Mucosa of rectum (tissue), 2 donors: Measurements from ENCODE around the gene HJV.
A peak's percentile ranks its signal among the peaks of the same experiment; 100 is the strongest.
"Not testable (repeated sequence)": the region's sequence is repeated elsewhere in the genome, so short reads cannot be mapped to it uniquely, and the experiment has no call there.

ENCODE experiments used
- H3K27ac ChIP-seq, 2 donors: one replicate each; pipeline ENCODE4 v1.7.0; 2013; ENCODE audit warnings: inconsistent platforms in 2 of 2, low read depth in 2 of 2, low read length in 2 of 2
- H3K27me3 ChIP-seq, 2 donors: one replicate each; pipeline ENCODE4 v1.7.0; 2013; ENCODE audit warnings: low read length in 2 of 2; ENCODE audit not compliant: control insufficient read depth in 2 of 2, insufficient read depth in 2 of 2
- H3K36me3 ChIP-seq, 2 donors: one replicate each; pipeline ENCODE4 v1.7.0; 2013; ENCODE audit warnings: low read length in 2 of 2; ENCODE audit not compliant: control insufficient read depth in 2 of 2, insufficient read depth in 2 of 2
- H3K4me1 ChIP-seq, 2 donors: one replicate each; pipeline ENCODE4 v1.7.0; 2013; ENCODE audit warnings: low read length in 2 of 2, mild to moderate bottlenecking in 1 of 2; ENCODE audit not compliant: control insufficient read depth in 2 of 2, insufficient read depth in 2 of 2
- H3K4me3 ChIP-seq, 2 donors: one replicate each; pipeline ENCODE4 v1.7.0; 2013; ENCODE audit warnings: low read length in 2 of 2
- H3K9ac ChIP-seq, 2 donors: one replicate each; pipeline ENCODE4 v1.7.0; 2013; ENCODE audit warnings: low read length in 2 of 2, low read depth in 1 of 2, mild to moderate bottlenecking in 1 of 2
- H3K9me3 ChIP-seq, 2 donors: one replicate each; pipeline ENCODE4 v1.7.0; 2013; ENCODE audit warnings: low read length in 2 of 2; ENCODE audit not compliant: control insufficient read depth in 2 of 2
- donor health status: healthy.
- donor health status: Normal muscosa, but diverticular disease.

The HJV gene

GRCh38 chr1:146021622-146022402 lies at the start of gene HJV:
Gene HJV, minus strand, starts transcription at chr1:146021735. Its CDS starts 1,504 bp downstream, at chr1:146020231.
- Histone ChIP-seq H3K36me3 (no peaks in the 10 kb centered on the region), H3K4me3 (no peak within 1 kb of the TSS), H3K9ac (no peak within 1 kb of the TSS), H3K4me1 (no peaks in the 10 kb centered on the region), H3K27ac (no peak within 1 kb of the TSS), H3K9me3 (no peaks in the 10 kb centered on the region), H3K27me3 (peaks cover 14 to 38% of the 10 kb centered on the region in 2 donors)

GRCh38 chr1:146059148-146059547 lies 37.6 kb upstream of the HJV start:
- not testable (repeated sequence) for H3K9me3 ChIP-seq, H3K27me3 ChIP-seq, H3K27ac ChIP-seq, H3K9ac ChIP-seq, H3K36me3 ChIP-seq, H3K4me3 ChIP-seq, H3K4me1 ChIP-seq

- Histone ChIP-seq H3K4me3 (peak overlapping the region; percentile 56 to 79), H3K9ac (peak overlapping the region; percentile 65 to 76), H3K27ac (peak overlapping the region; percentile 79 to 88)
- H3K27me3 ChIP-seq, H3K4me1 ChIP-seq, H3K36me3 ChIP-seq, H3K9me3 ChIP-seq: not testable (repeated sequence)
These were observed 30.5 kb upstream of the HJV start for GRCh38 chr1:146051852-146052676.

- Histone ChIP-seq H3K4me3 (peak overlapping the region; percentile 56 to 79), H3K4me1 (peaks cover 3 to 6% of the 10 kb centered on the region in 2 donors), H3K27me3 (no peaks in the 10 kb centered on the region), H3K27ac (peak overlapping the region; percentile 79 to 88), H3K9ac (peak overlapping the region; percentile 65 to 76), H3K9me3 (no peaks in the 10 kb centered on the region), H3K36me3 (no peaks in the 10 kb centered on the region)
These were observed 29.9 kb upstream of the HJV start for GRCh38 chr1:146051452-146051851.

GRCh38 chr1:146050652-146050963 lies 29.1 kb upstream of the HJV start:
- not testable (repeated sequence) for H3K9ac ChIP-seq, H3K36me3 ChIP-seq, H3K4me3 ChIP-seq, H3K27ac ChIP-seq, H3K9me3 ChIP-seq, H3K4me1 ChIP-seq, H3K27me3 ChIP-seq

GRCh38 chr1:146049866-146050651 lies 28.5 kb upstream of the HJV start:
- not testable (repeated sequence) for H3K9me3 ChIP-seq, H3K27ac ChIP-seq, H3K4me3 ChIP-seq, H3K36me3 ChIP-seq, H3K9ac ChIP-seq, H3K27me3 ChIP-seq, H3K4me1 ChIP-seq

- Histone ChIP-seq H3K9me3 (no peaks in the 10 kb centered on the region), H3K27ac (no peak overlapping the region), H3K27me3 (no peaks in the 10 kb centered on the region), H3K36me3 (no peaks in the 10 kb centered on the region), H3K9ac (no peak overlapping the region), H3K4me3 (no peak overlapping the region), H3K4me1 (peaks cover 3 to 6% of the 10 kb centered on the region in 2 donors)
These were observed 27.9 kb upstream of the HJV start for GRCh38 chr1:146049436-146049835.

GRCh38 chr1:146048514-146049115 lies 27.1 kb upstream of the HJV start:
- H3K9me3 ChIP-seq, H3K36me3 ChIP-seq, H3K27ac ChIP-seq, H3K4me3 ChIP-seq, H3K4me1 ChIP-seq, H3K9ac ChIP-seq, H3K27me3 ChIP-seq: not testable (repeated sequence)

GRCh38 chr1:146046664-146047063 lies 25.1 kb upstream of the HJV start:
- Histone ChIP-seq H3K9ac (no peak overlapping the region), H3K27me3 (no peaks in the 10 kb centered on the region)

GRCh38 chr1:146039844-146040194 lies 18.3 kb upstream of the HJV start:
- no peak overlapping the region for H3K9ac ChIP-seq
- no peaks in the 10 kb centered on the region for H3K27me3 ChIP-seq
- H3K36me3 ChIP-seq = no peaks in the 10 kb centered on the region
- H3K27ac ChIP-seq = no peak overlapping the region
- peaks cover 5 to 23% of the 10 kb centered on the region in 2 donors for H3K4me1 ChIP-seq
- no peaks in the 10 kb centered on the region for H3K9me3 ChIP-seq
- no peak overlapping the region for H3K4me3 ChIP-seq

More at GRCh38 chr1:146046664-146047063, 25.1 kb upstream of the HJV start:
- H3K4me3 ChIP-seq = no peak overlapping the region
- peaks cover 2 to 3% of the 10 kb centered on the region in 2 donors for H3K4me1 ChIP-seq
- no peaks in the 10 kb centered on the region for H3K9me3 ChIP-seq
- no peak overlapping the region for H3K27ac ChIP-seq
- no peaks in the 10 kb centered on the region for H3K36me3 ChIP-seq
